Breast epithelium (tissue), 4 donors: ENCODE measurements around the gene ZNF3. TPM values are rescaled to one million over a fixed set of nuclear protein-coding genes. Genes with fewer than 3 reads are reported as not detected.
"Not testable (repeated sequence)": the region's sequence is repeated elsewhere in the genome, so short reads cannot be mapped to it uniquely, and the experiment has no call there.

Source experiments
- DNase-seq, 2 donors: peaks; one replicate each; pipeline ENCODE4 v3.0.0-alpha.2; 2019; ENCODE audit warnings: low spot score in 2 of 2
- H3K27ac ChIP-seq, 2 donors: fragments of 200-600 bp; sonication (generic) in 1 of 2; one replicate each; pipeline ENCODE4 v1.5.1; 2016 to 2019; ENCODE audit warnings: mild to moderate bottlenecking in 1 of 2
- H3K27me3 ChIP-seq, 2 donors: fragments of 200-600 bp; sonication (generic) in 1 of 2; one replicate each; pipeline versions ENCODE4 v1.5.1 to v1.6.0; 2017 to 2019; ENCODE audit warnings: control low read depth in 1 of 2, mild to moderate bottlenecking in 1 of 2
- H3K36me3 ChIP-seq: fragments of 200-600 bp; one replicate; pipeline ENCODE4 v1.5.1; 2019
- H3K4me1 ChIP-seq, 2 donors: fragments of 200-600 bp; sonication (generic); one replicate each; pipeline ENCODE4 v1.5.1; 2016 to 2019; ENCODE audit warnings: control low read depth in 1 of 2
- H3K4me3 ChIP-seq, 3 donors: fragments of 200-600 bp; sonication (generic); 1 replicate in 2 of 3; 2 replicates in 1 of 3; pipeline ENCODE4 v1.5.1; 2016 to 2019; ENCODE audit warnings: mild to moderate bottlenecking in 3 of 3, moderate library complexity in 2 of 3
- H3K9me3 ChIP-seq, 2 donors: fragments of 200-600 bp; sonication (generic) in 1 of 2; one replicate each; pipeline ENCODE4 v1.5.1; 2016 to 2019; ENCODE audit warnings: control low read depth in 1 of 2
- POLR2A ChIP-seq: fragments of 450-650 bp; IDR thresholded peaks from one replicate; pipeline ENCODE4 v1.6.1; 2016; ENCODE audit warnings: antibody characterized with exemption, mild to moderate bottlenecking, moderate library complexity
- POLR2AphosphoS5 ChIP-seq, 3 donors: sonication (generic); formaldehyde crosslinking; IDR thresholded peaks; one replicate each; pipeline ENCODE4 v1.6.1; 2017; ENCODE audit warnings: antibody characterized with exemption in 3 of 3
- intact Hi-C: fragments of 100-400 bp; cut with DNase I; formaldehyde crosslinking; loops from one replicate; pipeline ENCODE4 v1.15.1; 2023; ENCODE audit warnings: low total_unique reads
- total RNA-seq, 3 donors: library from RNA; depleted of rRNA; stranded (reverse); fragments of >200 nt; gene quantifications; one replicate each; pipeline ENCODE4 v1.1.0, GENCODE V29; 2016
- TF ChIP-seq, protein P1 (sequence below), 3 donors: fragments of 450-650 bp; IDR thresholded peaks; one replicate each; pipeline ENCODE4 v1.5.1; 2016 to 2017; ENCODE audit warnings: antibody characterized with exemption in 3 of 3, mild to moderate bottlenecking in 3 of 3, moderate library complexity in 3 of 3

The ZNF3 gene
- total RNA-seq, result 10 to 100 TPM; 19.4 to 43.6 (median 31.5) TPM

DNA sequence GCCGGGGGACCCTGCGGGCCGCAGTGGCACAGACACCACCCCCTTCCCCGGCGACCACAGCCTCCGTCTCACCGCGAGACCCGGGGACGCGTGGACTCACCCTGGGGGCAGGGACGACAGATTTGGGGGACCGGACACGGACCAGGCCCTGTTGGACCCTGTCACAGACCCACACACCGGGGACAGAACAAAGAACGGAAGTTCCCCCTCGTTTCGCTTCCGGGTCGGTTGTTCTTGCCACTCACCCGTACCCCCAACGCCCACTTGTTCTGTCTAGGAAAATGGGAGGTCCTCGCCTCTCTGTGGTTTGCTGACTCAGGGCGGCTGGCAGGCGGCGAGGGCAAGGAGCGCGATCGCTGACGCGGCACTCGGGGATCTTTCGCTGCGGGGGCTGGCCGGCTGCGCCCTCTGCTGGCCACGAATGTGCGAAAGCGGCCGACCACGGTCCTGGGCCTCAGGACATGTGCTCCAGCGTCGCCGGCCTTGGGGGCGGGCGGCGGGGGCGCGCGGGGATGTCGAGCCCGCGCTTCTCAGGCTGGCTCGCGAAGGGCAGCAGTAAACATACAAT, at the start of gene ZNF3:
Gene ZNF3 (minus strand): TSS at position 189 of the 568 bp plus-strand sequence. CDS start 4,366 bp downstream, outside the sequence.
- peak; percentile 89 to 96 (median 95) for TF ChIP-seq POLR2AphosphoS5 (IDR thresholded peaks at IDR 0.05)
- TF ChIP-seq POLR2A, result peak; percentile 54
- TF ChIP-seq, protein P1, sequence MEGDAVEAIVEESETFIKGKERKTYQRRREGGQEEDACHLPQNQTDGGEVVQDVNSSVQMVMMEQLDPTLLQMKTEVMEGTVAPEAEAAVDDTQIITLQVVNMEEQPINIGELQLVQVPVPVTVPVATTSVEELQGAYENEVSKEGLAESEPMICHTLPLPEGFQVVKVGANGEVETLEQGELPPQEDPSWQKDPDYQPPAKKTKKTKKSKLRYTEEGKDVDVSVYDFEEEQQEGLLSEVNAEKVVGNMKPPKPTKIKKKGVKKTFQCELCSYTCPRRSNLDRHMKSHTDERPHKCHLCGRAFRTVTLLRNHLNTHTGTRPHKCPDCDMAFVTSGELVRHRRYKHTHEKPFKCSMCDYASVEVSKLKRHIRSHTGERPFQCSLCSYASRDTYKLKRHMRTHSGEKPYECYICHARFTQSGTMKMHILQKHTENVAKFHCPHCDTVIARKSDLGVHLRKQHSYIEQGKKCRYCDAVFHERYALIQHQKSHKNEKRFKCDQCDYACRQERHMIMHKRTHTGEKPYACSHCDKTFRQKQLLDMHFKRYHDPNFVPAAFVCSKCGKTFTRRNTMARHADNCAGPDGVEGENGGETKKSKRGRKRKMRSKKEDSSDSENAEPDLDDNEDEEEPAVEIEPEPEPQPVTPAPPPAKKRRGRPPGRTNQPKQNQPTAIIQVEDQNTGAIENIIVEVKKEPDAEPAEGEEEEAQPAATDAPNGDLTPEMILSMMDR (IDR thresholded peaks at IDR 0.05), result peak; percentile 84 to 98 (median 95)
- H3K4me1 ChIP-seq, result peaks cover 0 to 7% of the 10 kb centered on the region in 2 donors
- H3K36me3 ChIP-seq, result no peaks in the 10 kb centered on the region
- H3K27me3 ChIP-seq, result no peaks in the 10 kb centered on the region
- H3K9me3 ChIP-seq, result no peaks in the 10 kb centered on the region
- intact Hi-C loops, result loop anchor here (10.0 kb wide), 2 partner anchors 63 to 67 kb away; partner anchors contain the start of genes LAMTOR4 and ZKSCAN1
- peak within 1 kb of the TSS; percentile 83 to 89 for H3K27ac ChIP-seq
- H3K4me3 ChIP-seq, result peak within 1 kb of the TSS; percentile 75 to 99 (median 75)
- DNase-seq, result peak; percentile 98 to 99

DNA sequence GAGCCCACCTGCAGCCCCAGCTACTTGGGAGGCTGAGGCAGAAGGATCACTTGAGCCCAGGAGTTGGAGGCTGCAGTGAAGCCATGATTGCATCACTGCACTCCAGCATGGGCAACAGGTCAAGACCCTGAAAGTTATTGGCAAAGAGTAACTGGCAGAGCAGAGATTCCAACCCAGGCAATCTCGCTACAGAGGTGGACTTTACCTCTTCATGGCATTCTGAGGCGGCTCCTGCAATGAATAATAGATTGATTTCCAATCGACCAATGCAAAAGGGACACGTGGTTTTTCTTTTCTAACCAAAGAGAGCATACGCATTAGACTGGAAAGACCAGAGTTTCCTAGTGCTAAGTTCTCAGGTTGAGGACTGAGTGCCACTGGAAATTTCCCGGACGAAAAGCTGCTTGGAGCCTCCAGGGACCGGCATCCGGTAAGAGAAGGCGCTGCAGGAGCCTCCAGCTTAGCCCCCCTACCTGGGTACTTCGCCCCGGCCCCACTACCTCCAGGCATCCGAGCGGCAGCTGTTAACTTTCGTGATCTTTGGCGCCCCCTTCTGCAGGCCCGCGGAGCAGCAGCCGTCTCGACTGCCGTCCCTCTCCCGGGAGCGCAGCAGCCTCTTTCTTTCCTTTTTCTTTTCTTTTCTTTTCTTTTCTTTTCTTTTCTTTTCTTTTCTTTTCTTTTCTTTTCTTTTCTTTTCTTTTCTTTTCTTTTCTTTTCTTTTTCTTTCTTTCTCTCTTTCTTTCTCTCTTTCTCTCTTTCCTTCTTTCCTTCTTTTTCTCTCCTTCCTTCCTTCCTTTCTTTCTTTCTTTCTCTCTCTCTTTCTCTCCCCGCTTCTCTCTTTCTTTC, 49.3 kb upstream of the ZNF3 start:
- Histone ChIP-seq H3K9me3 (no peaks in the 10 kb centered on the region), H3K4me3 (peak overlapping the region in 2 of 3 donors; percentile 26 to 51), H3K4me1 (no peaks in the 10 kb centered on the region), H3K27me3 (no peaks in the 10 kb centered on the region), H3K27ac (no peak overlapping the region), H3K36me3 (no peaks in the 10 kb centered on the region)
- TF ChIP-seq POLR2AphosphoS5 (IDR thresholded peaks at IDR 0.05), result no peak
- TF ChIP-seq, protein P1 (IDR thresholded peaks at IDR 0.05), result peak; percentile 77 to 91 (median 85)
- intact Hi-C loops, result no loop called here
- peak; percentile 52 to 83 for DNase-seq

DNA sequence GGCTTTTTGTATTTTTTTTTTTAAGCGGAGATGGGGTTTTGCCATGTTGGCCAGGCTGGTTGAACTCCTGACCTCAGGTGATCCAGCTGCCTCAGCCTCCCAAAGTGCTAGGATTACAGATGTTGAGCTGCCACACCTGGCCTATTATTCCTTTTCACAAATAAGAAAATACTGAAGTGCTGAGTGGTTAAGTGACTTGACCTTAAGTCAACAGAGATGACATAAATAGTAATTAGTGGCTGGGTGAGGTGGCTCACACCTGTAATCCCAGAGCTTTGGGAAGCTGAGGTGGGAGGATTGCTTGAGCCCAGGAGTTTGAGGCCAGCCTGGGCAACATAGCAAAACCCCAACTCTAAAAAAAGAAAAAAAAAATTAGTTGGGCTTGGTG, 48.7 kb upstream of the ZNF3 start:
- H3K4me1 ChIP-seq, H3K36me3 ChIP-seq, H3K4me3 ChIP-seq, H3K9me3 ChIP-seq, intact Hi-C loops, H3K27ac ChIP-seq, H3K27me3 ChIP-seq, DNase-seq: not testable (repeated sequence)

DNA sequence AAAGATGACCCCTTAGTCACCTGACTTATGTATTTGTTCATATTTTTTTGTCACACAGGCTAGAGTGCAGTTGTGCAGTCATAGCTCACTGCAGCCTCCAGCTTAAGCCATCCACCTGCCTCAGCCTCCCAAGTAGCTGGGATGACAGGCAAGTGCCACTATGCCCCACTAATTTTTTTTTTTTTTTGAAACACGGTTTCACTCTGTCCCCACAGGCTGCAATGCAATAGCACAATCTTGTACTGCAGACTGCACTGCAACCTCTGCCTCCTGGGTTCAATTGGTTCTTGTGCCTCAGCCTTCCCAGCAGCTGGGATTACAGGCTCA, 47.1 kb upstream of the ZNF3 start:
- TF ChIP-seq POLR2AphosphoS5 (IDR thresholded peaks at IDR 0.05), result no peak
- TF ChIP-seq, protein P1 (IDR thresholded peaks at IDR 0.05), result no peak
- no peak for TF ChIP-seq POLR2A
- intact Hi-C loops, result no loop called here
- H3K4me1 ChIP-seq, result no peaks in the 10 kb centered on the region
- no peak overlapping the region for H3K27ac ChIP-seq
- H3K4me3 ChIP-seq, result peak overlapping the region in 1 of 3 donors; percentile 94
- no peaks in the 10 kb centered on the region for H3K27me3 ChIP-seq
- no peaks in the 10 kb centered on the region for H3K9me3 ChIP-seq
- no peaks in the 10 kb centered on the region for H3K36me3 ChIP-seq
- DNase-seq, result no peak

DNA sequence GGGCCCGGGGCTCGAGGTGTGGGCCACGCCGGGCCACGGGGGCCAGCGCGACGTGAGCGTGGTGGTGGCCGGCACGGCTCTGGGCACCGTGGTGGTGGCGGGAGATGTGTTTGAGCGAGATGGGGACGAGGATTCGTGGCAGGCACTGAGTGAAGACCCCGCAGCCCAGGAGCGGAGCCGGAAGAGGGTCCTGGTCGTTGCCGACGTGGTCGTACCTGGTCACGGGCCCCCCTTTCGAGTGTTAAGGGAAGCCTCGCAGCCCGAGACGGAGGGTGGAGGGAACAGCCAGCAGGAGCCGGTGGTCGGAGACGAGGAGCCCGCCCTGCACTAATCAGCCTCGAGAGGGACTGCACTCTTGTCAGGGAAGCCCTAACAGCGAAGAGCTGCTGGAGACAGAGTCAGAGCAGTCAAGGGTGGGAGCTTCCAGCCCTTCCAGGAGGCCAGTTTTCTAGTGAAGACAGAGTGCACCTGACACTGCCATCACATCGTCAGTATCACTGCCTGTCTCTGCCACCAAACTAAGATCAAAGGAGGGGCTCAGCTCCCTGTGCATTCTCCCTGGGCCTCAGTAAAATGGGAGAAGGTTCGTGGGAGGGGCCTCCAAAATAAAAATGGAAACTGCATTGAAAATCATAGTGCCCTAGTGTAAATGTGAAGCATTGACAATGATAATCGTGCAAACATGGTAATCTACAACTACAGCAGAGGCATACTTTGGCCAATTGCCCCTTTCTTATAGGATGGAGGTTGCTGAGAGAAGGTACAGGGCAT, 46.5 kb upstream of the ZNF3 start:
- TF ChIP-seq, protein P1 (IDR thresholded peaks at IDR 0.05), result no peak
- TF ChIP-seq POLR2A (no peak), POLR2AphosphoS5 (IDR thresholded peaks at IDR 0.05) (no peak)
- DNase-seq, result no peak
- no peaks in the 10 kb centered on the region for H3K4me1 ChIP-seq
- H3K4me3 ChIP-seq, result peak overlapping the region; percentile 88 to 94 (median 90)
- intact Hi-C loops, result no loop called here
- no peaks in the 10 kb centered on the region for H3K36me3 ChIP-seq
- H3K27ac ChIP-seq, result peak overlapping the region; percentile 98 to 99
- H3K27me3 ChIP-seq, result no peaks in the 10 kb centered on the region
- H3K9me3 ChIP-seq, result no peaks in the 10 kb centered on the region
